ENCODE measurements around the gene C11orf97. TPM values are rescaled to one million over a fixed set of nuclear protein-coding genes. Genes with fewer than 3 reads are reported as not detected.

The C11orf97 gene
- polyA plus RNA-seq, 2 of the 4 experiments (the other 2 are of a cell fraction) = not detected

GRCh38 chr11:94521684-94522083 lies 9.4 kb downstream of the C11orf97 start:
- Histone ChIP-seq H3K4me1 (no peaks in the 10 kb centered on the region), H3K27ac (no peak overlapping the region), H3K4me3 (no peak overlapping the region), H3K9me3 (no peaks in the 10 kb centered on the region), H3K4me2 (no peak overlapping the region)
- ChIA-PET POLR2A (interaction anchor here (0.5 kb wide), 1 partner anchor 22 kb away, joined by 3 read pairs; the partner anchor contains the start of gene FUT4), CTCF (interaction anchor here (0.9 to 3.1 kb wide), 4 partner anchors 9 to 626 kb away, joined by 3 to 10 read pairs (median 4); partner anchors contain the start of genes C11orf97 and FUT4)
- peak in 1 of 2 experiments; percentile 12 for DNase-seq (ENCODE audit: low read depth in 1 of 2, low spot score in 1 of 2)
- 64% methylated on average over 5 of the region's 5 CpGs for WGBS (ENCODE audit: missing lambda C conversion rate)
- ATAC-seq = peak; percentile 54 to 80; a peak in 5 of 6 replicates
- TF ChIP-seq FOXS1 (CRISPR knock-in tag; IDR thresholded peaks at IDR 0.05) (no peak), EHMT2 (IDR thresholded peaks at IDR 0.05; ENCODE audit: low read depth) (no peak)
- no peak for FAIRE-seq

- FAIRE-seq (no peak), DNase-seq (ENCODE audit: low read depth in 1 of 2, low spot score in 1 of 2) (no peak), ATAC-seq (no peak)
- no peak overlapping the region for H3K4me3 ChIP-seq
- TF ChIP-seq ZC3H11A (IDR thresholded peaks at IDR 0.05) (no peak), BHLHE40 (IDR thresholded peaks at IDR 0.05; ENCODE audit: low read depth, low read length) (no peak), CBX2 (IDR thresholded peaks at IDR 0.05; ENCODE audit: borderline replicate concordance, low read depth) (no peak), HEYL (CRISPR knock-in tag; IDR thresholded peaks at IDR 0.05) (no peak), RARB (CRISPR knock-in tag; IDR thresholded peaks at IDR 0.05) (no peak), TFCP2L1 (CRISPR knock-in tag; IDR thresholded peaks at IDR 0.05) (no peak), RCOR1 (IDR thresholded peaks at IDR 0.05; ENCODE audit: low read depth, low read length) (no peak)
- no peaks in the 10 kb centered on the region for H3K9me3 ChIP-seq
- H3K4me1 ChIP-seq = no peaks in the 10 kb centered on the region
- ChIA-PET CTCF (interaction anchor here (0.7 kb wide), 1 partner anchor 605 kb away, joined by 3 read pairs; no protein-coding TSS in a partner anchor), POLR2A (no interaction called here)
- no peak overlapping the region for H3K27ac ChIP-seq
- WGBS (ENCODE audit: missing lambda C conversion rate) = 69% methylated on average over 1 of the region's 1 CpG
- H3K4me2 ChIP-seq = no peak overlapping the region
Measured at GRCh38 chr11:94524341-94524740, 12.1 kb downstream of the C11orf97 start.

GRCh38 chr11:94525546-94526324 lies 13.5 kb downstream of the C11orf97 start:
- no peaks in the 10 kb centered on the region for H3K4me1 ChIP-seq
- H3K27ac ChIP-seq = no peak overlapping the region
- H3K4me2 ChIP-seq = no peak overlapping the region
- FAIRE-seq (no peak), DNase-seq (ENCODE audit: low read depth in 1 of 2, low spot score in 1 of 2) (no peak), ATAC-seq (no peak)
- TF ChIP-seq TP53 (CRISPR knock-in tag; IDR thresholded peaks at IDR 0.05) (no peak), ESRRA (IDR thresholded peaks at IDR 0.05; ENCODE audit: borderline replicate concordance, low read length) (no peak), KDM1A (IDR thresholded peaks at IDR 0.05; ENCODE audit: low read depth) (no peak), BCL3 (IDR thresholded peaks at IDR 0.05) (no peak), NPAS2 (CRISPR knock-in tag; IDR thresholded peaks at IDR 0.05; ENCODE audit: borderline replicate concordance) (no peak), REST (IDR thresholded peaks at IDR 0.05) (no peak), CHD2 (IDR thresholded peaks at IDR 0.05; ENCODE audit: low read length, partially characterized antibody) (no peak), JUN (IDR thresholded peaks at IDR 0.05) (no peak), RAD21 (conservative IDR thresholded peaks at IDR 0.05 in 1 of 2, IDR thresholded peaks at IDR 0.05 in 1 of 2) (no peak), POLR2A (IDR thresholded peaks at IDR 0.05; ENCODE audit: low read length) (no peak), FOSB (CRISPR knock-in tag; IDR thresholded peaks at IDR 0.05) (no peak), HDAC2 (IDR thresholded peaks at IDR 0.05) (no peak), MAX (IDR thresholded peaks at IDR 0.05) (no peak), MAZ (IDR thresholded peaks at IDR 0.05; ENCODE audit: borderline replicate concordance, low read depth, low read length) (no peak)
- H3K4me3 ChIP-seq = no peak overlapping the region
- 54% methylated on average over 5 of the region's 5 CpGs for WGBS (ENCODE audit: missing lambda C conversion rate)
- CTCF ChIA-PET = no interaction called here
- POLR2A ChIA-PET = no interaction called here
- H3K9me3 ChIP-seq = no peaks in the 10 kb centered on the region

All from A549 (cell line).